Coronary artery (tissue), 2 donors: ENCODE measurements around the gene LRRC71.
A peak's percentile ranks its signal among the peaks of the same experiment; 100 is the strongest.

Experiments used
- DNase-seq: peaks from one replicate; pipeline ENCODE4 v3.0.0-alpha.2; 2017; ENCODE audit warnings: low spot score
- H3K27ac ChIP-seq, 2 donors: fragments of 200-600 bp; sonication (generic); one replicate each; pipeline ENCODE4 v1.5.1; 2016 to 2019
- H3K4me3 ChIP-seq: fragments of 200-600 bp; sonication (generic); 2 replicates; pipeline ENCODE4 v1.5.1; 2016; ENCODE audit warnings: mild to moderate bottlenecking, moderate library complexity
- TF ChIP-seq, protein P1 (sequence below): fragments of 200-600 bp; sonication (generic); IDR thresholded peaks from one replicate; pipeline ENCODE4 v1.5.1; 2019; ENCODE audit warnings: antibody characterized with exemption

Gene LRRC71

GRCh38 chr1:156957634-156958033, 37.2 kb downstream of the LRRC71 start:
- DNase-seq: no peak
- TF ChIP-seq, protein P1, sequence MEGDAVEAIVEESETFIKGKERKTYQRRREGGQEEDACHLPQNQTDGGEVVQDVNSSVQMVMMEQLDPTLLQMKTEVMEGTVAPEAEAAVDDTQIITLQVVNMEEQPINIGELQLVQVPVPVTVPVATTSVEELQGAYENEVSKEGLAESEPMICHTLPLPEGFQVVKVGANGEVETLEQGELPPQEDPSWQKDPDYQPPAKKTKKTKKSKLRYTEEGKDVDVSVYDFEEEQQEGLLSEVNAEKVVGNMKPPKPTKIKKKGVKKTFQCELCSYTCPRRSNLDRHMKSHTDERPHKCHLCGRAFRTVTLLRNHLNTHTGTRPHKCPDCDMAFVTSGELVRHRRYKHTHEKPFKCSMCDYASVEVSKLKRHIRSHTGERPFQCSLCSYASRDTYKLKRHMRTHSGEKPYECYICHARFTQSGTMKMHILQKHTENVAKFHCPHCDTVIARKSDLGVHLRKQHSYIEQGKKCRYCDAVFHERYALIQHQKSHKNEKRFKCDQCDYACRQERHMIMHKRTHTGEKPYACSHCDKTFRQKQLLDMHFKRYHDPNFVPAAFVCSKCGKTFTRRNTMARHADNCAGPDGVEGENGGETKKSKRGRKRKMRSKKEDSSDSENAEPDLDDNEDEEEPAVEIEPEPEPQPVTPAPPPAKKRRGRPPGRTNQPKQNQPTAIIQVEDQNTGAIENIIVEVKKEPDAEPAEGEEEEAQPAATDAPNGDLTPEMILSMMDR: no peak
- no peak overlapping the region for H3K27ac ChIP-seq
- H3K4me3 ChIP-seq: no peak overlapping the region

DNA sequence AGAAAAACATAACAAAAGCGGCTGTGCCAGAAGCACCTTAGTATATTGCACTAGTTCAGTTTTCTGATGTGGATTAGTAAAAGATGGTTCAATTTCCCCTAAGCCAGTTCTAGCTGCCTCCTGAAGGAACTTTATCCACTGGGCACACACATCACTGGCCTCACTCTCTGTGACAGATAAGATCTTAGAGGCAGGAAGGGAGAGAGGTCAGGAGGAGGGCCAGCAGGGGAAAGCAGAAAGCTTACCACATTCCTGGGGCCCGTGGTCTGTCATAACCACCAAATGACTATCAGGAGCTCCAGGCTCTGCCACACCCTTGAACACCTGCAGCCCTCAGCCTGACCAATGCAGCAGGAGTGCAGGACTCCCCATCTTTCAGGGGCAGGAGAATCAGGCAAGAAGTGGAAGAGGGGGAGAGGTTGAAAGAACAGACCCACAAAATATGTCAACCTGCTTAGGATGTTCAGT, 37.8 kb downstream of the LRRC71 start:
- Histone ChIP-seq H3K27ac (no peak overlapping the region), H3K4me3 (no peak overlapping the region)
- TF ChIP-seq, protein P1: no peak
- DNase-seq: no peak

DNA sequence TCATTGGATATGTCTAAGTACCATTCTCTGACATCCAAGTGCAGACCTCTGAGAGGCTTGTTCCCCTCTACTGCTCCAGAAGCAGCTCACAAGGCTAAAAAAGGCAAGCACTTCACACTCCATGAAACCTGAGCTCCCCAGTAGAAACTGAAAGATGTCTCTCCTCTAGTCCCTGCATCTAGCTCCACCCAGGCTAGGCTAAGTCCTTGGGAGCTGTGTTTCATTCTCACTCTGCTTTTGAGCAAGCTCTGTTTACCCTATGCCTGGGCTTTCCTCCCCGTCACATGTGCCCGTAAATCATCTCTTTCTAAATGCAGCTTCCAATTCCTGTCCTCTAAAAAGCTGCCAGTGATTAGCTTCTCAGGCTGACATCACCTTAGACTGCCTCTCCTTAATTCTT, 39.0 kb downstream of the LRRC71 start:
- no peak overlapping the region for H3K4me3 ChIP-seq
- H3K27ac ChIP-seq: no peak overlapping the region
- TF ChIP-seq, protein P1: no peak
- no peak for DNase-seq

- DNase-seq: no peak
- Histone ChIP-seq H3K27ac (no peak overlapping the region), H3K4me3 (no peak overlapping the region)
- TF ChIP-seq, protein P1: no peak
Measured at GRCh38 chr1:156959925-156960324, 39.5 kb downstream of the LRRC71 start.

GRCh38 chr1:156961709-156962108, 41.3 kb downstream of the LRRC71 start:
- Histone ChIP-seq H3K27ac (no peak overlapping the region), H3K4me3 (no peak overlapping the region)
- no peak for DNase-seq
- TF ChIP-seq, protein P1: no peak

DNA sequence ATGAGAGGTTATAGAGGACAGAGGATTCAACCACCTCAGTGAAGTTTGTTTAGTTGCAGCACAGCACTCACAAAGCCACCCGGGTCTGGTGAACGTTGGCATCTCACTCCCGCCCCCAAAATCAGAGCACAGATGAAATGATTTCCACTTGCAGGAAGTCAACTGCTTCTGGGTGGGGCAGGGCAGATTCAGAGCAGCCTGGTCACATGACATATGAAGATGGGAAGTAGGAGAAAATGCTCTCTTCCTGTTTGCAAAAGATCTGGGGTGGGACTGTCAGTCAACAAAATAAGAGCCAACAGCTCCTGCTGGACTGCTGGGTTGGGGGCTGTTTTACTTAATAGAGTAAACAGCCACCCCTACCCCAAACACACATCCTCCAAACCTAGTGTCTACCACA, 43.2 kb downstream of the LRRC71 start:
- DNase-seq: no peak
- Histone ChIP-seq H3K4me3 (no peak overlapping the region), H3K27ac (peak overlapping the region in 1 of 2 donors; percentile 26)
- TF ChIP-seq, protein P1: no peak

DNA sequence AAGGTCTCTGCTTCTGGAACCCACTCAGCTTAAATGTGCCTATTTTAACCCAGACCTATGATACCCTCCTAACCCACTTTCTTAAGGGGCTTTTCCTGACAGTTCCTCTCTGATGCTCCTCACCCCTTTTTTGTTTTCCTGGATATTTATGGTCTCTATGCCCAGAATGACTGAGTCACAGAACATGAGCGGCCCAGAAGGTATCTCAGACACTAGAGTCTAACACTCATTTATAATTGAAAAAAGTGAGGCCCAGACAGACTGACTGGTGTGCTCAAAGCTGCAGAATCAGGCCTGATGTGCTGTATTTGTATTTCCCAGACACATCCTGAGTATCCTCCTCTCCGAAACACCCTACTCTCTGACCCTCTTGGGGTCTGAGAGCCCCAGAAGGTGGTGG, 44.0 kb downstream of the LRRC71 start:
- TF ChIP-seq, protein P1: no peak
- no peak overlapping the region for H3K27ac ChIP-seq
- H3K4me3 ChIP-seq: no peak overlapping the region
- no peak for DNase-seq
